GM21737 (cell line): ENCODE measurements around the gene BCORL1.

ENCODE experiments used
- ATAC-seq: cut with Tn5 transposase; IDR thresholded peaks from one replicate; pipeline ENCODE4 v1.9.1; 2021; ENCODE audit warnings: mild to moderate bottlenecking, moderate library complexity; ENCODE audit not compliant: unreplicated experiment

Gene BCORL1

GRCh38 chrX:129982300-129983251, at the start of gene BCORL1:
TSS of gene BCORL1 (plus strand) at chrX:129982635. CDS start at chrX:130005232, 22,597 bp downstream.
- ATAC-seq, result peak; percentile 87

GRCh38 chrX:129932821-129933321, 49.6 kb upstream of the BCORL1 start:
- ATAC-seq, result no peak

- no peak for ATAC-seq
Measured at GRCh38 chrX:129933700-129934099, 48.7 kb upstream of the BCORL1 start.

- ATAC-seq, result no peak
Measured at GRCh38 chrX:129934461-129934860, 48.0 kb upstream of the BCORL1 start.

GRCh38 chrX:129934952-129935351, 47.5 kb upstream of the BCORL1 start:
- ATAC-seq, result no peak

GRCh38 chrX:129938081-129938480, 44.4 kb upstream of the BCORL1 start:
- no peak for ATAC-seq

GRCh38 chrX:129939986-129940385, 42.4 kb upstream of the BCORL1 start:
- ATAC-seq, result no peak

GRCh38 chrX:129940721-129941120, 41.7 kb upstream of the BCORL1 start:
- ATAC-seq, result no peak

- no peak for ATAC-seq
Measured at GRCh38 chrX:129945131-129945530, 37.3 kb upstream of the BCORL1 start.

- no peak for ATAC-seq
Measured at GRCh38 chrX:129953334-129953648, 29.1 kb upstream of the BCORL1 start.

- no peak for ATAC-seq
Measured at GRCh38 chrX:129953881-129954280, 28.6 kb upstream of the BCORL1 start.

- ATAC-seq, result no peak
Measured at GRCh38 chrX:129954804-129955203, 27.6 kb upstream of the BCORL1 start.

GRCh38 chrX:129955682-129956081, 26.8 kb upstream of the BCORL1 start:
- ATAC-seq, result no peak

- ATAC-seq, result no peak
Measured at GRCh38 chrX:129956145-129956544, 26.3 kb upstream of the BCORL1 start.

GRCh38 chrX:129956765-129957164, 25.7 kb upstream of the BCORL1 start:
- ATAC-seq, result no peak

- ATAC-seq, result peak; percentile 56
Measured at GRCh38 chrX:129957241-129958082, 25.0 kb upstream of the BCORL1 start.

GRCh38 chrX:129958083-129958465, 24.4 kb upstream of the BCORL1 start:
- no peak for ATAC-seq

- no peak for ATAC-seq
Measured at GRCh38 chrX:129958814-129959492, 23.5 kb upstream of the BCORL1 start.

GRCh38 chrX:129959493-129959832, 23.0 kb upstream of the BCORL1 start:
- no peak for ATAC-seq

- peak; percentile 92 for ATAC-seq
Measured at GRCh38 chrX:129961180-129962083, 21.0 kb upstream of the BCORL1 start.
